KMS-11 (cell line): ENCODE measurements around the gene NCOA6.

ENCODE experiments used
- H2AFZ ChIP-seq: fragments of 200-600 bp; sonication (generic); 2 replicates; pipeline ENCODE4 v1.6.1; 2016; ENCODE audit warnings: antibody characterized with exemption, mixed run types, low read depth
- H3K27ac ChIP-seq: fragments of 200-600 bp; sonication (generic); 2 replicates; pipeline ENCODE4 v1.6.1; 2016; ENCODE audit warnings: mild to moderate bottlenecking, mixed run types
- H3K27me3 ChIP-seq: fragments of 200-600 bp; sonication (generic); 2 replicates; pipeline ENCODE4 v1.6.1; 2017; ENCODE audit warnings: mild to moderate bottlenecking, low read depth, mixed run types, moderate library complexity; ENCODE audit not compliant: insufficient read depth
- H3K36me3 ChIP-seq: fragments of 200-600 bp; sonication (generic); 2 replicates; pipeline ENCODE4 v1.6.1; 2017; ENCODE audit warnings: mild to moderate bottlenecking, mixed run types; ENCODE audit not compliant: insufficient read depth
- H3K4me1 ChIP-seq: fragments of 200-600 bp; sonication (generic); 2 replicates; pipeline ENCODE4 v1.6.1; 2016; ENCODE audit warnings: mild to moderate bottlenecking, low read depth, mixed run types; ENCODE audit not compliant: poor library complexity, severe bottlenecking
- H3K4me2 ChIP-seq: fragments of 200-600 bp; sonication (generic); 2 replicates; pipeline ENCODE4 v1.7.0; 2016; ENCODE audit warnings: mild to moderate bottlenecking, mixed run types
- H3K4me3 ChIP-seq: fragments of 200-600 bp; sonication (generic); IDR thresholded peaks from 2 replicates; pipeline ENCODE4 v1.6.1; 2017; ENCODE audit warnings: low read depth, low read length, mixed read lengths; ENCODE audit not compliant: insufficient read depth
- H3K79me2 ChIP-seq: fragments of 200-600 bp; sonication (generic); 2 replicates; pipeline ENCODE4 v1.6.1; 2016; ENCODE audit warnings: low read depth, mixed run types; ENCODE audit not compliant: insufficient read depth
- H3K9ac ChIP-seq: fragments of 200-600 bp; sonication (generic); 2 replicates; pipeline ENCODE4 v1.6.1; 2016; ENCODE audit warnings: mild to moderate bottlenecking, mixed run types
- H4K20me1 ChIP-seq: fragments of 200-600 bp; sonication (generic); 2 replicates; pipeline ENCODE4 v1.6.1; 2016; ENCODE audit warnings: mild to moderate bottlenecking, mixed run types; ENCODE audit not compliant: insufficient read depth
- CTCF ChIP-seq: fragments of 200-600 bp; sonication (generic); conservative IDR thresholded peaks from 2 replicates; pipeline ENCODE4 v1.6.1; 2017; ENCODE audit warnings: low read depth, mild to moderate bottlenecking, antibody characterized with exemption, low read length, moderate library complexity, mixed read lengths

NCOA6 gene

DNA sequence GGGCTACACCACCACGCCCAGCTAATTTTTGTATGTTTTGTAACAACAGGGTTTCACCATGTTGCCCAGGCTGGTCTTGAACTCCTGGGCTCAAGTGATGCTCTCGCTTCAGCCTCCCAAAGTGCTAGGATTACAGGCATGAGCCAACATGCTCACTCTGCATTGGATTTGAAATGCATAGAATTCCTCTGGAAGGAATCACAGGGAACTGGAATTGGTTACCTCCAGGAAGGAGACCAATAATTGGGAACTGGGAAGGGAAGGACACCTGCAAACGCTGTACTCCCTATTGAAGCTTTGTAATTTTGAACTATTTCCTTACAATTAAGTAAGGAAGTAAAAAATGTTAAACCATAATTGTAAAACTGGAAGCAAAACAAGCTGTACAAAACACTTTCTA is 133.6 kb downstream of the NCOA6 start:
- no peak overlapping the region for H3K27ac ChIP-seq
- no peak overlapping the region for H3K4me3 ChIP-seq
- no peaks in the 10 kb centered on the region for H3K79me2 ChIP-seq
- H2AFZ ChIP-seq, result no peak overlapping the region
- H3K4me2 ChIP-seq, result no peak overlapping the region
- no peaks in the 10 kb centered on the region for H3K36me3 ChIP-seq
- no peaks in the 10 kb centered on the region for H4K20me1 ChIP-seq
- H3K4me1 ChIP-seq, result no peaks in the 10 kb centered on the region
- no peak overlapping the region for H3K9ac ChIP-seq
- TF ChIP-seq CTCF, result no peak
- no peaks in the 10 kb centered on the region for H3K27me3 ChIP-seq

DNA sequence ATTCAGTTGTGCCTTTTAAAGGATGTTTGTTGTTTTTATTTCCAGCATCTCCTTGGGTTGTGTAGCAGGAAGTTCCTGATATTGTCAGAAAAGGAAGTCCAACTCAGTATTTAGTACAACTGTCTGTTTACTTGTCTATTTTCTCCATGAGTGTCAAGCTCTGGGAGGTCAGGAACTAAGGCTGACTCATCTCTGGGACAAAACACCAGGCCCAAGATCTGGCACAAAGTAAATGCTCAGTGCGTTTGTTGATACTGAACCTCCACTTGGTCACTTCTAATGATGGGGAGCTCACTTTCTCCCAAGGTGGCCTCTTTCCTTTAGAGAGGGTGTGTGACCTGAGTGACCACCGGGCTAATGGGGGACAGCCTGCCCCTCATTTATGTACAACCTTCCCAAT is 136.0 kb downstream of the NCOA6 start:
- Histone ChIP-seq H4K20me1 (no peaks in the 10 kb centered on the region), H2AFZ (no peak overlapping the region), H3K36me3 (no peaks in the 10 kb centered on the region)

GRCh38 chr20:34683667-34684066 is 141.8 kb downstream of the NCOA6 start:
- no peaks in the 10 kb centered on the region for H3K79me2 ChIP-seq
- H3K4me1 ChIP-seq, result peaks cover 13% of the 10 kb centered on the region
- no peaks in the 10 kb centered on the region for H3K27me3 ChIP-seq
- no peak overlapping the region for H3K4me2 ChIP-seq
- H2AFZ ChIP-seq, result no peak overlapping the region
- no peaks in the 10 kb centered on the region for H3K36me3 ChIP-seq
- H4K20me1 ChIP-seq, result no peaks in the 10 kb centered on the region
- no peak for TF ChIP-seq CTCF
- H3K27ac ChIP-seq, result no peak overlapping the region
- no peak overlapping the region for H3K4me3 ChIP-seq
- H3K9ac ChIP-seq, result no peak overlapping the region

More for the DNA sequence above, 136.0 kb downstream of the NCOA6 start:
- no peak overlapping the region for H3K4me2 ChIP-seq
- no peak for TF ChIP-seq CTCF
- H3K27ac ChIP-seq, result no peak overlapping the region
- H3K4me1 ChIP-seq, result no peaks in the 10 kb centered on the region
- H3K79me2 ChIP-seq, result no peaks in the 10 kb centered on the region
- no peaks in the 10 kb centered on the region for H3K27me3 ChIP-seq
- H3K4me3 ChIP-seq, result no peak overlapping the region
- H3K9ac ChIP-seq, result no peak overlapping the region

GRCh38 chr20:34680586-34681175 is 144.8 kb downstream of the NCOA6 start:
- peaks cover 23% of the 10 kb centered on the region for H3K4me1 ChIP-seq
- no peak overlapping the region for H3K4me3 ChIP-seq
- H4K20me1 ChIP-seq, result no peaks in the 10 kb centered on the region
- no peak for TF ChIP-seq CTCF
- H3K79me2 ChIP-seq, result peaks cover 8% of the 10 kb centered on the region; the same call in 1 of the 2 replicates
- no peak overlapping the region for H3K27ac ChIP-seq
- H3K9ac ChIP-seq, result no peak overlapping the region
- H3K36me3 ChIP-seq, result no peaks in the 10 kb centered on the region
- H3K27me3 ChIP-seq, result no peaks in the 10 kb centered on the region
- H3K4me2 ChIP-seq, result no peak overlapping the region
- H2AFZ ChIP-seq, result no peak overlapping the region
